ENCODE data around the gene CDC42.

CDC42 gene

GRCh38 chr1:22056043-22056442, 3.5 kb downstream of the CDC42 start:
- CTCF ChIA-PET = interaction anchor here (0.9 to 2.0 kb wide), 4 partner anchors 17 to 33 kb away, joined by 3 to 7 read pairs (median 3); no protein-coding TSS in a partner anchor
- no peak for DNase-seq (ENCODE audit: extremely low spot score)
- TF ChIP-seq, protein P1, sequence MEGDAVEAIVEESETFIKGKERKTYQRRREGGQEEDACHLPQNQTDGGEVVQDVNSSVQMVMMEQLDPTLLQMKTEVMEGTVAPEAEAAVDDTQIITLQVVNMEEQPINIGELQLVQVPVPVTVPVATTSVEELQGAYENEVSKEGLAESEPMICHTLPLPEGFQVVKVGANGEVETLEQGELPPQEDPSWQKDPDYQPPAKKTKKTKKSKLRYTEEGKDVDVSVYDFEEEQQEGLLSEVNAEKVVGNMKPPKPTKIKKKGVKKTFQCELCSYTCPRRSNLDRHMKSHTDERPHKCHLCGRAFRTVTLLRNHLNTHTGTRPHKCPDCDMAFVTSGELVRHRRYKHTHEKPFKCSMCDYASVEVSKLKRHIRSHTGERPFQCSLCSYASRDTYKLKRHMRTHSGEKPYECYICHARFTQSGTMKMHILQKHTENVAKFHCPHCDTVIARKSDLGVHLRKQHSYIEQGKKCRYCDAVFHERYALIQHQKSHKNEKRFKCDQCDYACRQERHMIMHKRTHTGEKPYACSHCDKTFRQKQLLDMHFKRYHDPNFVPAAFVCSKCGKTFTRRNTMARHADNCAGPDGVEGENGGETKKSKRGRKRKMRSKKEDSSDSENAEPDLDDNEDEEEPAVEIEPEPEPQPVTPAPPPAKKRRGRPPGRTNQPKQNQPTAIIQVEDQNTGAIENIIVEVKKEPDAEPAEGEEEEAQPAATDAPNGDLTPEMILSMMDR (IDR thresholded peaks at IDR 0.05; ENCODE audit: control extremely low read depth, extremely low read depth, low read depth, missing control alignments) = no peak
- POLR2A ChIA-PET = interaction anchor here (0.6 kb wide), 1 partner anchor 15 kb away, joined by 3 read pairs; no protein-coding TSS in a partner anchor

DNA sequence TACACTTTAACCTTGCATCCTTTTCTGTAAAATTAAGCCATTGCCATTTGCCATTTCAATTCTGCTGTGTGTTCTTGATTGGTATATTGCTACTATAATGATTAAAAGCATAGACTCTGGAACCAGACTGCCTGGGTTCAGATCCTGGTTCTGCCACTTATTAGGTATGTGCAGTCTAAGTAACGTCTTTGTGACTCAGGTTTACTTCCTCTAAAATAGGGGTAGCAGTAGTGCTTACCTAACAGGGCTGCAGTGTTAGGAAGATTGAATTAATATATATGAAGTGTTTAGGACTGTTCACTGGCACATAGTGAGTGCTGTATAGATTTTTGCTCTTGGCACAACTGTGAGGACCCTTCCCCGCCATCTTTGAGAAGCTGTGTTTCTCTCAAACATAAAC, 4.4 kb downstream of the CDC42 start:
- TF ChIP-seq, protein P1 (IDR thresholded peaks at IDR 0.05; ENCODE audit: control extremely low read depth, extremely low read depth, low read depth, missing control alignments) = no peak
- CTCF ChIA-PET = no interaction called here
- POLR2A ChIA-PET = no interaction called here
- no peak for DNase-seq (ENCODE audit: extremely low spot score)

DNA sequence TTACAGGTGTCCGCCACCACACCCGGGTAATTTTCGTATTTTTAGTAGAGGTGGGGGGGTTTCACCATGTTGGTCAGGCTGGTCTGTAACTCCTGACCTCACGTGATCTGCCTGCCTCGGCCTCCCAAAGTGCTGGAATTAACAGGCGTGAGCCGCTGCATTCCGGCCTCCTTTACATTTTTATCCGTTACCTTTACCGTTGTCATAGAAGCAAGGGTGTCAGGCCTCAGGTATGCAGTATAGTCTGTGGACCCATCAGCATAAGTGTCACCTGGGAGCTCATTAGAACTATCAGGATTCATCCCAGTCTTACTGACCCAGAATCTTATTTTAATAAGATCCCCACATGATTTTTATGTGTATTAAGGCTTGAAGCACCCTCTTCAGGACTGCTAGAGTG, 5.4 kb downstream of the CDC42 start:
- no peak for DNase-seq (ENCODE audit: extremely low spot score)
- TF ChIP-seq, protein P1 (IDR thresholded peaks at IDR 0.05; ENCODE audit: control extremely low read depth, extremely low read depth, low read depth, missing control alignments) = no peak
- ChIA-PET POLR2A (no interaction called here), CTCF (interaction anchor here (1.1 kb wide), 1 partner anchor 49 kb away, joined by 3 read pairs; no protein-coding TSS in a partner anchor)

DNA sequence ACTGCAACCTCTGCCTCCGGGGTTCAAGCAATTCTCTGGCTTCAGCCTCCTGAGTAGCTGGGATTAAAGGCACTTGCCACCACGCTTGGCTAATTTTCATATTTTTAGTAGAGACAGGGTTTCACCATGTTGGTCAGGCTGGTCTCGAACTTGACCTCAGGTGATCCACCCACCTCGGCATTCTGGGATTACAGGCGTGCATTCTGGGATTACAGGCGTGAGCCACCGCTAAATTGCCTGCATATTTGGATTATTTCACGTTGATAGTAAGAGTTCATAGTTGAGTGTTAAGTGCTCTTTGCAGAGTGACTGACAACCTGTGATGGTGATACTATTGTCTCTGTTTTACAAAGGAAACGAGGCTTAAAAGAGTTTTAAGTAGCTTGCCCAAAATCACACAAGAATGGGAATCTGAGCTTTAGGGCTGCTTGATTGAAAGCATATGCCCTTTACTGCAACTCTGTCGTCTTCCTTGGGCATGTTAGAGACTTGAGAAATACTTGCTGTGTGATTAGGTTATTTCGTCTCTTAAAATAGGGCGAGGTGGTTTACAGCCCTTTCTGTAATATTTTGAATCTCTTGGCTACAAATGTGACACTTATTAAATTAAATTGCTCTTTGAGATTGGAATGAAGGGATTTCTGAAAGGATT, 12.4 kb downstream of the CDC42 start:
- DNase-seq (ENCODE audit: extremely low spot score) = no peak
- POLR2A ChIA-PET = interaction anchor here (0.6 kb wide), 1 partner anchor 75 kb away, joined by 7 read pairs; no protein-coding TSS in a partner anchor
- TF ChIP-seq, protein P1 (IDR thresholded peaks at IDR 0.05; ENCODE audit: control extremely low read depth, extremely low read depth, low read depth, missing control alignments) = no peak
- CTCF ChIA-PET = interaction anchor here (1.3 kb wide), 1 partner anchor 40 kb away, joined by 4 read pairs; no protein-coding TSS in a partner anchor

GRCh38 chr1:22071511-22071910, 19.0 kb downstream of the CDC42 start:
- POLR2A ChIA-PET = no interaction called here
- TF ChIP-seq, protein P1 (IDR thresholded peaks at IDR 0.05; ENCODE audit: control extremely low read depth, extremely low read depth, low read depth, missing control alignments) = no peak
- DNase-seq (ENCODE audit: extremely low spot score) = no peak
- CTCF ChIA-PET = interaction anchor here (0.8 to 1.4 kb wide), 2 partner anchors 9 to 11 kb away, joined by 3 to 4 read pairs; no protein-coding TSS in a partner anchor

- DNase-seq (ENCODE audit: extremely low spot score) = no peak
- ChIA-PET CTCF (interaction anchor here (1.4 kb wide), 1 partner anchor 52 kb away, joined by 5 read pairs; no protein-coding TSS in a partner anchor), POLR2A (interaction anchor here (0.5 to 1.0 kb wide), 2 partner anchors 49 to 373 kb away, joined by 3 to 5 read pairs; no protein-coding TSS in a partner anchor)
- TF ChIP-seq, protein P1 (IDR thresholded peaks at IDR 0.05; ENCODE audit: control extremely low read depth, extremely low read depth, low read depth, missing control alignments) = no peak
Observed at GRCh38 chr1:22074803-22075202, 22.3 kb downstream of the CDC42 start.
